Measurements from ENCODE around the gene SLC25A34. TPM values are rescaled to one million over a fixed set of nuclear protein-coding genes. Genes with fewer than 3 reads are reported as not detected.
A peak's percentile ranks its signal among the peaks of the same experiment; 100 is the strongest.

The SLC25A34 gene
- polyA plus RNA-seq, 1 of the 3 experiments (the other 2 are of a cell fraction), result 1.4 TPM

DNA sequence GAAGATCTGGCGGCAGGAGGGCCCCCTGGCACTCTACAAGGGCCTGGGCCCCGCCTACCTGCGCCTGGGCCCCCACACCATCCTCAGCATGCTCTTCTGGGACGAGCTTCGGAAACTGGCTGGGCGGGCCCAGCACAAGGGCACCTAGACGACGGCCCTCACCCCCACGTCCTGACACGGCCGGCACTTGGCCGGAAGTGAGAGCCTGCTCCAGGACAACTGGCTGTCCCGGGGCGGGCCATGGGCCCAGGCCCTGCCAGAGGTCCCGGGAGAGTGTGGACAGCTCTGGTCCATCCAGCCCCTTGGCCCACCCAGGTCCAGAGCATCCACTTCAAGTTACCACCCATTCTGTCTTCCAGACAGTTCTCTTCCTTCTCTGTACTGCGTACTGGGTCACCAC lies 3.2 kb downstream of the SLC25A34 start:
- Histone ChIP-seq H3K9me3 (no peaks in the 10 kb centered on the region), H3F3A (replicated peaks; ENCODE audit: insufficient read depth) (no peaks in the 10 kb centered on the region), H3K9ac (no peak overlapping the region), H3K79me2 (ENCODE audit: insufficient read depth) (no peaks in the 10 kb centered on the region), H3K27ac (ENCODE audit: low read depth in 2 of 2, low read length in 1 of 2) (peak overlapping the region in 1 of 2 experiments; percentile 79; a peak in 2 of 4 replicates), H3K4me2 (no peak overlapping the region), H3K4me1 (ENCODE audit: control insufficient read depth in 1 of 2, insufficient read depth in 2 of 2, low read depth in 1 of 2, low read length in 1 of 2) (peaks cover 0 to 45% of the 10 kb centered on the region in 2 experiments; a peak in 1 of 4 replicates), H3K4me3 (ENCODE audit: low read depth in 2 of 2, low read length in 1 of 2) (no peak overlapping the region), H2AFZ (ENCODE audit: low read depth) (no peak overlapping the region), H3K27me3 (ENCODE audit: insufficient read depth) (no peaks in the 10 kb centered on the region), H3K9me2 (no peaks in the 10 kb centered on the region), H3K36me3 (replicated peaks in 1 of 2; ENCODE audit: control insufficient read depth in 1 of 2, insufficient read depth in 2 of 2, low read length in 1 of 2) (peaks cover 0 to 4% of the 10 kb centered on the region in 2 experiments), H4K20me1 (ENCODE audit: insufficient read depth) (no peaks in the 10 kb centered on the region)
- POLR2A ChIA-PET, result interaction anchor here (0.7 to 1.5 kb wide), 2 partner anchors 16 to 18 kb away, joined by 3 to 5 read pairs; no protein-coding TSS in a partner anchor
- 96% methylated on average over 11 of the region's 16 CpGs for WGBS (ENCODE audit: low lambda C conversion rate)
- DNase-seq, result no peak
- TF ChIP-seq MXI1 (IDR thresholded peaks at IDR 0.05; ENCODE audit: low read depth, low read length) (no peak), GABPA (IDR thresholded peaks at IDR 0.05; ENCODE audit: low read depth) (no peak), RXRA (IDR thresholded peaks at IDR 0.05; ENCODE audit: borderline replicate concordance, low read depth) (no peak), TCF12 (IDR thresholded peaks at IDR 0.05) (no peak), RCOR1 (IDR thresholded peaks at IDR 0.05; ENCODE audit: low read length) (no peak), GATA2 (CRISPR knock-in tag; IDR thresholded peaks at IDR 0.05) (no peak), ELF1 (IDR thresholded peaks at IDR 0.05) (no peak), MEF2A (IDR thresholded peaks at IDR 0.05; ENCODE audit: borderline replicate concordance, low read depth) (no peak), YY1 (IDR thresholded peaks at IDR 0.05; ENCODE audit: low read depth) (no peak), SMC3 (IDR thresholded peaks at IDR 0.05; ENCODE audit: low read depth, low read length) (no peak)
- TF ChIP-seq, protein P1, sequence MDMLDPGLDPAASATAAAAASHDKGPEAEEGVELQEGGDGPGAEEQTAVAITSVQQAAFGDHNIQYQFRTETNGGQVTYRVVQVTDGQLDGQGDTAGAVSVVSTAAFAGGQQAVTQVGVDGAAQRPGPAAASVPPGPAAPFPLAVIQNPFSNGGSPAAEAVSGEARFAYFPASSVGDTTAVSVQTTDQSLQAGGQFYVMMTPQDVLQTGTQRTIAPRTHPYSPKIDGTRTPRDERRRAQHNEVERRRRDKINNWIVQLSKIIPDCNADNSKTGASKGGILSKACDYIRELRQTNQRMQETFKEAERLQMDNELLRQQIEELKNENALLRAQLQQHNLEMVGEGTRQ (IDR thresholded peaks at IDR 0.05; ENCODE audit: borderline replicate concordance, low read depth, low read length), result no peak
- CTCF ChIA-PET, result interaction anchor here (0.9 to 2.9 kb wide), 7 partner anchors 9 to 255 kb away, joined by 3 to 10 read pairs (median 4); partner anchors contain the start of gene FBLIM1

- Histone ChIP-seq H3K4me3 (ENCODE audit: low read depth in 2 of 2, low read length in 1 of 2) (no peak overlapping the region), H3F3A (replicated peaks; ENCODE audit: insufficient read depth) (no peaks in the 10 kb centered on the region), H3K79me2 (ENCODE audit: insufficient read depth) (no peaks in the 10 kb centered on the region), H3K4me1 (ENCODE audit: control insufficient read depth in 1 of 2, insufficient read depth in 2 of 2, low read depth in 1 of 2, low read length in 1 of 2) (peaks cover 0 to 47% of the 10 kb centered on the region in 2 experiments; a peak in 1 of 4 replicates), H3K4me2 (no peak overlapping the region), H3K27ac (ENCODE audit: low read depth in 2 of 2, low read length in 1 of 2) (0 out of 4 replicates have a peak overlapping the region, but pooled peaks of 1 of the 2 experiments have one; percentile 79), H3K9ac (no peak overlapping the region), H3K9me2 (no peaks in the 10 kb centered on the region), H3K36me3 (replicated peaks in 1 of 2; ENCODE audit: control insufficient read depth in 1 of 2, insufficient read depth in 2 of 2, low read length in 1 of 2) (peaks cover 0 to 3% of the 10 kb centered on the region in 2 experiments), H3K27me3 (ENCODE audit: insufficient read depth) (no peaks in the 10 kb centered on the region), H4K20me1 (ENCODE audit: insufficient read depth) (no peaks in the 10 kb centered on the region), H2AFZ (ENCODE audit: low read depth) (no peak overlapping the region), H3K9me3 (no peaks in the 10 kb centered on the region)
- WGBS (ENCODE audit: low lambda C conversion rate), result 83% methylated on average over 5 of the region's 7 CpGs
- TF ChIP-seq MAX (IDR thresholded peaks at IDR 0.05; ENCODE audit: low read depth), result no peak
- TF ChIP-seq, protein P2, sequence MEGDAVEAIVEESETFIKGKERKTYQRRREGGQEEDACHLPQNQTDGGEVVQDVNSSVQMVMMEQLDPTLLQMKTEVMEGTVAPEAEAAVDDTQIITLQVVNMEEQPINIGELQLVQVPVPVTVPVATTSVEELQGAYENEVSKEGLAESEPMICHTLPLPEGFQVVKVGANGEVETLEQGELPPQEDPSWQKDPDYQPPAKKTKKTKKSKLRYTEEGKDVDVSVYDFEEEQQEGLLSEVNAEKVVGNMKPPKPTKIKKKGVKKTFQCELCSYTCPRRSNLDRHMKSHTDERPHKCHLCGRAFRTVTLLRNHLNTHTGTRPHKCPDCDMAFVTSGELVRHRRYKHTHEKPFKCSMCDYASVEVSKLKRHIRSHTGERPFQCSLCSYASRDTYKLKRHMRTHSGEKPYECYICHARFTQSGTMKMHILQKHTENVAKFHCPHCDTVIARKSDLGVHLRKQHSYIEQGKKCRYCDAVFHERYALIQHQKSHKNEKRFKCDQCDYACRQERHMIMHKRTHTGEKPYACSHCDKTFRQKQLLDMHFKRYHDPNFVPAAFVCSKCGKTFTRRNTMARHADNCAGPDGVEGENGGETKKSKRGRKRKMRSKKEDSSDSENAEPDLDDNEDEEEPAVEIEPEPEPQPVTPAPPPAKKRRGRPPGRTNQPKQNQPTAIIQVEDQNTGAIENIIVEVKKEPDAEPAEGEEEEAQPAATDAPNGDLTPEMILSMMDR (IDR thresholded peaks at IDR 0.05), result peak; percentile 30; the same call in 1 of the 2 replicates
- ChIA-PET POLR2A (no interaction called here), CTCF (interaction anchor here (1.1 to 2.9 kb wide), 8 partner anchors 10 to 240 kb away, joined by 3 to 14 read pairs (median 4); partner anchors contain the start of gene FBLIM1)
- DNase-seq, result no peak
Measured at GRCh38 chr1:15739745-15740144, 3.7 kb downstream of the SLC25A34 start.

Measured in SK-N-SH (cell line).